ENCODE measurements around the gene PDCD1.

Gene PDCD1

GRCh38 chr2:241895712-241896641 lies 37.3 kb upstream of the PDCD1 start:
- DNase-seq (ENCODE audit: low read depth in 1 of 2, low spot score in 1 of 2): no peak

- no peak for DNase-seq (ENCODE audit: low read depth in 1 of 2, low spot score in 1 of 2)
Observed at GRCh38 chr2:241895427-241895711, 36.7 kb upstream of the PDCD1 start.

GRCh38 chr2:241894681-241895426 lies 36.2 kb upstream of the PDCD1 start:
- no peak for DNase-seq (ENCODE audit: low read depth in 1 of 2, low spot score in 1 of 2)

- DNase-seq (ENCODE audit: low read depth in 1 of 2, low spot score in 1 of 2): no peak
Observed at GRCh38 chr2:241894056-241894641, 35.5 kb upstream of the PDCD1 start.

- no peak for DNase-seq (ENCODE audit: low read depth in 1 of 2, low spot score in 1 of 2)
Observed at GRCh38 chr2:241893265-241893664, 34.6 kb upstream of the PDCD1 start.

GRCh38 chr2:241892299-241893137 lies 33.8 kb upstream of the PDCD1 start:
- no peak for DNase-seq (ENCODE audit: low read depth in 1 of 2, low spot score in 1 of 2)

- no peak for DNase-seq (ENCODE audit: low read depth in 1 of 2, low spot score in 1 of 2)
Observed at GRCh38 chr2:241891988-241892298, 33.2 kb upstream of the PDCD1 start.

- no peak for DNase-seq (ENCODE audit: low read depth in 1 of 2, low spot score in 1 of 2)
Observed at GRCh38 chr2:241891315-241891987, 32.8 kb upstream of the PDCD1 start.

- DNase-seq (ENCODE audit: low read depth in 1 of 2, low spot score in 1 of 2): no peak
Observed at GRCh38 chr2:241890524-241891235, 32.0 kb upstream of the PDCD1 start.

- no peak for DNase-seq (ENCODE audit: low read depth in 1 of 2, low spot score in 1 of 2)
Observed at GRCh38 chr2:241888641-241889040, 29.9 kb upstream of the PDCD1 start.

- DNase-seq (ENCODE audit: low read depth in 1 of 2, low spot score in 1 of 2): no peak
Observed at GRCh38 chr2:241887806-241888522, 29.3 kb upstream of the PDCD1 start.

- no peak for DNase-seq (ENCODE audit: low read depth in 1 of 2, low spot score in 1 of 2)
Observed at GRCh38 chr2:241886840-241887447, 28.2 kb upstream of the PDCD1 start.

- no peak for DNase-seq (ENCODE audit: low read depth in 1 of 2, low spot score in 1 of 2)
Observed at GRCh38 chr2:241885946-241886643, 27.4 kb upstream of the PDCD1 start.

GRCh38 chr2:241885291-241885945 lies 26.7 kb upstream of the PDCD1 start:
- DNase-seq (ENCODE audit: low read depth in 1 of 2, low spot score in 1 of 2): no peak

GRCh38 chr2:241884951-241885290 lies 26.2 kb upstream of the PDCD1 start:
- DNase-seq (ENCODE audit: low read depth in 1 of 2, low spot score in 1 of 2): no peak

- no peak for DNase-seq (ENCODE audit: low read depth in 1 of 2, low spot score in 1 of 2)
Observed at GRCh38 chr2:241882091-241882625, 23.5 kb upstream of the PDCD1 start.

- DNase-seq (ENCODE audit: low read depth in 1 of 2, low spot score in 1 of 2): no peak
Observed at GRCh38 chr2:241880311-241881073, 21.8 kb upstream of the PDCD1 start.

Measured in activated T-helper 1 cell treated with anti-CD3 and anti-CD28 coated beads, Interleukin-2, amount 50 U/mL, for 16 hours (primary cell).